Lung (tissue), 12 donors: ENCODE results near the gene GLI3. TPM values are rescaled to one million over a fixed set of nuclear protein-coding genes. Genes with fewer than 3 reads are reported as not detected.
A peak's percentile ranks its signal among the peaks of the same experiment; 100 is the strongest.

Source experiments
- ATAC-seq: fragments of 200-7000 bp; cut with Tn5 transposase; one replicate; pipeline ENCODE4 v1.9.1; 2020; ENCODE audit warnings: moderate number of reproducible peaks; ENCODE audit not compliant: insufficient read depth, low FRiP score
- DNase-seq, 3 donors: peaks; one replicate each; pipeline ENCODE4 v3.0.0-alpha.2; 2013 to 2017
- H3K27ac ChIP-seq, 2 donors: one replicate each; pipeline ENCODE4 v1.5.1; 2013; ENCODE audit warnings: mild to moderate bottlenecking in 2 of 2, moderate library complexity in 2 of 2, control low read depth in 1 of 2, inconsistent platforms in 1 of 2, low read depth in 1 of 2, low read length in 1 of 2
- H3K27me3 ChIP-seq, 3 donors: one replicate each; pipeline ENCODE4 v1.5.1; 2013; ENCODE audit warnings: low read length in 2 of 3; ENCODE audit not compliant: control insufficient read depth in 3 of 3, insufficient read depth in 3 of 3
- H3K36me3 ChIP-seq, 4 donors: one replicate each; pipeline ENCODE4 v1.5.1; 2013; ENCODE audit warnings: low read length in 4 of 4, mild to moderate bottlenecking in 1 of 4, moderate library complexity in 1 of 4; ENCODE audit not compliant: control insufficient read depth in 4 of 4, insufficient read depth in 4 of 4
- H3K4me1 ChIP-seq, 5 donors: one replicate each; pipeline ENCODE4 v1.5.1; 2013; ENCODE audit warnings: low read length in 5 of 5, mild to moderate bottlenecking in 2 of 5, moderate library complexity in 1 of 5; ENCODE audit not compliant: control insufficient read depth in 5 of 5, insufficient read depth in 5 of 5
- H3K4me3 ChIP-seq: one replicate; pipeline ENCODE4 v1.5.1; 2013; ENCODE audit warnings: mild to moderate bottlenecking, control low read depth, moderate library complexity
- H3K9ac ChIP-seq, 2 donors: one replicate each; pipeline ENCODE4 v1.5.1; 2013; ENCODE audit warnings: low read length in 2 of 2, control low read depth in 1 of 2; ENCODE audit not compliant: insufficient read depth in 1 of 2
- H3K9me3 ChIP-seq, 4 donors: one replicate each; pipeline ENCODE4 v1.5.1; 2013; ENCODE audit warnings: low read length in 3 of 4, mild to moderate bottlenecking in 1 of 4, moderate library complexity in 1 of 4; ENCODE audit not compliant: control insufficient read depth in 4 of 4, insufficient read depth in 3 of 4
- CTCF ChIP-seq: IDR thresholded peaks from 2 replicates; pipeline ENCODE4 v1.5.1; 2012; ENCODE audit warnings: mild to moderate bottlenecking; ENCODE audit errors: control extremely low read depth, extremely low read depth
- WGBS, 2 donors: extraction: QIAGEN DNeasy Blood & Tissue Kit; methylation state at CpG; one replicate each; pipeline ENCODE4 v1.1.7; 2013; 5-methylcytosine and 5-hydroxymethylcytosine counted together
- polyA plus RNA-seq, 2 donors: library from polyadenylated mRNA; stranded (reverse); fragments of 200-250 nt; gene quantifications; one replicate each; pipeline ENCODE4 v1.2.1, GENCODE V29; 2013
- total RNA-seq, 2 donors: library from RNA; depleted of rRNA in 1 of 2; stranded (reverse); fragments of >200 nt in 1 of 2; gene quantifications; one replicate each; pipeline ENCODE4 v1.2.1, GENCODE V29; 2014 to 2021
- donor health status: control.
- donor health status: control.
- donor health status: Bipolar disorder and iron deficiency.
- donor health status: healthy.
- donor health status: DM: yes; HTN: yes; CAD: no.

Gene GLI3
- total and polyA plus RNA-seq, 4 donors = 2.0 to 23.4 (median 10.3) TPM

- WGBS, 2 donors = 92 to 94% methylated on average over 4 of the region's 4 CpGs
These were observed 51.3 kb downstream of the GLI3 start for GRCh38 chr7:42185726-42186125.

GRCh38 chr7:42183547-42183946, 53.5 kb downstream of the GLI3 start:
- Histone ChIP-seq H3K4me3 (no peak overlapping the region), H3K27me3 (no peaks in the 10 kb centered on the region), H3K9me3 (no peaks in the 10 kb centered on the region), H3K9ac (no peak overlapping the region), H3K27ac (no peak overlapping the region), H3K4me1 (peaks cover 0 to 6% (median 0%) of the 10 kb centered on the region in 5 donors), H3K36me3 (peaks cover 0 to 27% (median 4%) of the 10 kb centered on the region in 4 donors)
- WGBS, 2 donors = 90 to 91% methylated on average over 6 of the region's 6 CpGs
- no peak for DNase-seq
- no peak for ATAC-seq
- TF ChIP-seq CTCF = no peak

More at GRCh38 chr7:42185726-42186125, 51.3 kb downstream of the GLI3 start:
- Histone ChIP-seq H3K4me1 (peaks cover 0 to 8% (median 0%) of the 10 kb centered on the region in 5 donors), H3K9ac (no peak overlapping the region), H3K27ac (no peak overlapping the region), H3K27me3 (no peaks in the 10 kb centered on the region), H3K9me3 (no peaks in the 10 kb centered on the region), H3K4me3 (no peak overlapping the region), H3K36me3 (peaks cover 0 to 7% (median 0%) of the 10 kb centered on the region in 4 donors)
- DNase-seq (no peak), ATAC-seq (no peak)
- no peak for TF ChIP-seq CTCF

- TF ChIP-seq CTCF = no peak
- Histone ChIP-seq H3K9ac (no peak overlapping the region), H3K4me3 (no peak overlapping the region), H3K27ac (no peak overlapping the region), H3K4me1 (peaks cover 0 to 17% (median 6%) of the 10 kb centered on the region in 5 donors), H3K27me3 (no peaks in the 10 kb centered on the region), H3K9me3 (no peaks in the 10 kb centered on the region), H3K36me3 (peaks cover 0 to 27% (median 4%) of the 10 kb centered on the region in 4 donors)
- WGBS, 2 donors = 92 to 94% methylated on average over 4 of the region's 4 CpGs
- DNase-seq (no peak), ATAC-seq (no peak)
These were observed 55.4 kb downstream of the GLI3 start for GRCh38 chr7:42181566-42181965.

GRCh38 chr7:42180806-42181205, 56.2 kb downstream of the GLI3 start:
- Histone ChIP-seq H3K4me1 (peaks cover 0 to 25% (median 10%) of the 10 kb centered on the region in 5 donors), H3K27me3 (no peaks in the 10 kb centered on the region), H3K27ac (no peak overlapping the region), H3K9ac (no peak overlapping the region), H3K9me3 (no peaks in the 10 kb centered on the region), H3K36me3 (peaks cover 0 to 27% (median 4%) of the 10 kb centered on the region in 4 donors), H3K4me3 (no peak overlapping the region)
- ATAC-seq (no peak), DNase-seq (peak in 2 of 3 donors; percentile 27 to 31)
- TF ChIP-seq CTCF = no peak
- WGBS, 2 donors = 67 to 83% methylated on average over 2 of the region's 2 CpGs
